SU-DHL-6 (cell line): ENCODE data around the gene PRDM4.

ENCODE experiments used
- EZH2phosphoT487 ChIP-seq: fragments of 200-600 bp; sonication (generic), shearing (Covaris generic); conservative IDR thresholded peaks from 2 replicates; pipeline ENCODE4 v1.6.1; 2018; ENCODE audit warnings: mild to moderate bottlenecking, antibody characterized with exemption, low read length, moderate library complexity, mixed read lengths
- TF ChIP-seq, protein P1 (sequence below): fragments of 200-600 bp; sonication (generic); IDR thresholded peaks from one replicate; pipeline ENCODE4 v1.5.1; 2017; ENCODE audit warnings: antibody characterized with exemption, mild to moderate bottlenecking, low read length, moderate library complexity; ENCODE audit not compliant: insufficient read depth, poor library complexity, severe bottlenecking

DNA sequence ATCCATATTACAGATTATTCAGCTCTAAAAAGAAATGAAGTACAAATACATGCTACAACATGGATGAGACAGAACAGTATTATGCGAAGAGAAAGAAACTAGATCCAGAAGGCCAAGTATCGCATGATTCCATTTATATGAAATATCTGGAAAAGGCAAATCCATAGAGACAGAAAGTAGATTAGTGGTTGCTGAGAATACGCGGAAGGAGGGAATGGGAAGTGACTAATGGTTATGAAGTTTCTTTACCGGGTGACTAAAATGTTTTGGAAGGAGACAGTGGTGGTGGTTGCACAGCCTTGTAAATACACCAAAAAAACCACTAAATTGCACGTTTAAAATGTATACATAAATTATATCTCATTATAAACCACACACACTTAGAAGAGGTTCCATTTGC is 12.5 kb downstream of the PRDM4 start:
- TF ChIP-seq, protein P1, sequence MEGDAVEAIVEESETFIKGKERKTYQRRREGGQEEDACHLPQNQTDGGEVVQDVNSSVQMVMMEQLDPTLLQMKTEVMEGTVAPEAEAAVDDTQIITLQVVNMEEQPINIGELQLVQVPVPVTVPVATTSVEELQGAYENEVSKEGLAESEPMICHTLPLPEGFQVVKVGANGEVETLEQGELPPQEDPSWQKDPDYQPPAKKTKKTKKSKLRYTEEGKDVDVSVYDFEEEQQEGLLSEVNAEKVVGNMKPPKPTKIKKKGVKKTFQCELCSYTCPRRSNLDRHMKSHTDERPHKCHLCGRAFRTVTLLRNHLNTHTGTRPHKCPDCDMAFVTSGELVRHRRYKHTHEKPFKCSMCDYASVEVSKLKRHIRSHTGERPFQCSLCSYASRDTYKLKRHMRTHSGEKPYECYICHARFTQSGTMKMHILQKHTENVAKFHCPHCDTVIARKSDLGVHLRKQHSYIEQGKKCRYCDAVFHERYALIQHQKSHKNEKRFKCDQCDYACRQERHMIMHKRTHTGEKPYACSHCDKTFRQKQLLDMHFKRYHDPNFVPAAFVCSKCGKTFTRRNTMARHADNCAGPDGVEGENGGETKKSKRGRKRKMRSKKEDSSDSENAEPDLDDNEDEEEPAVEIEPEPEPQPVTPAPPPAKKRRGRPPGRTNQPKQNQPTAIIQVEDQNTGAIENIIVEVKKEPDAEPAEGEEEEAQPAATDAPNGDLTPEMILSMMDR: no peak
- TF ChIP-seq EZH2phosphoT487: no peak
